IMR-90 (cell line): ENCODE results near the gene PLIN5. TPM values are rescaled to one million over a fixed set of nuclear protein-coding genes. Genes with fewer than 3 reads are reported as not detected.

Experiments used
- ATAC-seq: fragments of 200-7000 bp; cut with Tn5 transposase; 2 replicates; pipeline ENCODE4 v1.9.1; 2020; ENCODE audit warnings: low read depth, mild to moderate bottlenecking, moderate library complexity
- BruUV-seq: library from RNA; stranded (reverse); fragments of 400-500 nt; replicated peaks from 2 replicates; lab custom pipeline; 2021; lab: Mats Ljungman, UMichigan
- CTCF ChIA-PET: fragments of 300-600 bp; formaldehyde crosslinking; extraction: SDS; loops from one replicate; lab custom pipeline; 2021; ENCODE audit warnings: antibody characterized with exemption; lab: Yijun Ruan, JAX
- POLR2A ChIA-PET: fragments of 300-600 bp; sonication (Branson Sonifier 250); formaldehyde crosslinking; loops from one replicate; lab custom pipeline; 2022; ENCODE audit warnings: antibody characterized with exemption; ENCODE audit not compliant: unreplicated experiment; lab: Charles Lee
- DNase-seq: peaks from one replicate; pipeline ENCODE4 v3.0.0; 2013
- H2AFZ ChIP-seq: replicated peaks from 2 replicates; pipeline ENCODE3; 2013; ENCODE audit warnings: low read length, mild to moderate bottlenecking; ENCODE audit not compliant: poor library complexity
- H2AK5ac ChIP-seq: 2 replicates; pipeline ENCODE4 v1.6.1; 2013; ENCODE audit warnings: low read depth, low read length, inconsistent platforms
- H2AK9ac ChIP-seq: replicated peaks from 2 replicates; pipeline ENCODE3; 2013; ENCODE audit warnings: mild to moderate bottlenecking, low read depth, low read length, moderate library complexity; ENCODE audit not compliant: poor library complexity
- H2BK120ac ChIP-seq: 2 replicates; pipeline ENCODE4 v1.6.1; 2013; ENCODE audit warnings: low read depth, low read length, inconsistent platforms
- H2BK15ac ChIP-seq: 3 replicates; pipeline ENCODE4 v1.6.1; 2013; ENCODE audit warnings: low read depth, low read length, inconsistent platforms
- H2BK20ac ChIP-seq: 2 replicates; pipeline ENCODE4 v1.6.1; 2013; ENCODE audit warnings: low read depth, mild to moderate bottlenecking, inconsistent platforms, low read length, moderate library complexity
- H2BK5ac ChIP-seq: 2 replicates; pipeline ENCODE4 v1.6.1; 2013; ENCODE audit warnings: mild to moderate bottlenecking, low read depth, low read length, inconsistent platforms; ENCODE audit not compliant: poor library complexity, severe bottlenecking
- H3K14ac ChIP-seq: replicated peaks from 2 replicates; pipeline ENCODE4 v1.6.1; 2013; ENCODE audit warnings: low read depth, low read length, inconsistent platforms
- H3K18ac ChIP-seq: 2 replicates; pipeline ENCODE4 v1.6.1; 2013; ENCODE audit warnings: low read depth, low read length, control low read depth
- H3K23ac ChIP-seq: 2 replicates; pipeline ENCODE4 v1.6.1; 2013; ENCODE audit warnings: low read depth, low read length, inconsistent platforms
- H3K27ac ChIP-seq: 2 replicates; pipeline ENCODE4 v1.5.1; 2013; ENCODE audit warnings: mild to moderate bottlenecking, control low read depth, low read length; ENCODE audit not compliant: insufficient read depth
- H3K27me3 ChIP-seq: 2 replicates; pipeline ENCODE4 v1.6.1; 2013; ENCODE audit warnings: low read length; ENCODE audit not compliant: control insufficient read depth, insufficient read depth
- H3K36me3 ChIP-seq: 2 replicates; pipeline ENCODE4 v1.6.1; 2013; ENCODE audit warnings: low read length, mixed read lengths; ENCODE audit not compliant: control insufficient read depth, insufficient read depth
- H3K4ac ChIP-seq: 2 replicates; pipeline ENCODE4 v1.6.1; 2013; ENCODE audit warnings: low read depth, low read length, inconsistent platforms
- H3K4me1 ChIP-seq: 2 replicates; pipeline ENCODE4 v1.6.1; 2013; ENCODE audit warnings: low read length, mixed read lengths; ENCODE audit not compliant: control insufficient read depth, insufficient read depth
- H3K4me2 ChIP-seq: 2 replicates; pipeline ENCODE4 v1.6.1; 2013; ENCODE audit warnings: low read depth, mild to moderate bottlenecking, control low read depth, low read length, moderate library complexity
- H3K4me3 ChIP-seq: 2 replicates; pipeline ENCODE4 v1.5.1; 2013; ENCODE audit warnings: low read depth, mild to moderate bottlenecking, control low read depth, low read length, moderate library complexity; ENCODE audit not compliant: insufficient read depth
- H3K56ac ChIP-seq: 2 replicates; pipeline ENCODE4 v1.6.1; 2013; ENCODE audit warnings: low read length, inconsistent platforms; ENCODE audit not compliant: insufficient read depth; ENCODE audit errors: extremely low read depth
- H3K79me1 ChIP-seq, 2 experiments: 2 replicates each; pipeline ENCODE4 v1.6.1; 2013; ENCODE audit warnings: low read length in 2 of 2, inconsistent platforms in 1 of 2, low read depth in 1 of 2
- H3K9ac ChIP-seq: 2 replicates; pipeline ENCODE4 v1.6.1; 2013; ENCODE audit warnings: low read depth, low read length, control low read depth
- H3K9me1 ChIP-seq: 2 replicates; pipeline ENCODE4 v1.6.1; 2013; ENCODE audit warnings: low read length, inconsistent platforms; ENCODE audit not compliant: insufficient read depth
- H3K9me3 ChIP-seq: 2 replicates; pipeline ENCODE4 v1.6.1; 2013; ENCODE audit warnings: low read length; ENCODE audit not compliant: control insufficient read depth, insufficient read depth
- H4K20me1 ChIP-seq: 2 replicates; pipeline ENCODE4 v1.6.1; 2013; ENCODE audit warnings: low read length, inconsistent platforms; ENCODE audit not compliant: insufficient read depth
- H4K5ac ChIP-seq: 2 replicates; pipeline ENCODE4 v1.6.1; 2013; ENCODE audit warnings: mild to moderate bottlenecking, low read depth, low read length, control low read depth
- H4K8ac ChIP-seq, 2 experiments: 2 replicates each; pipeline ENCODE4 v1.6.1; 2013; ENCODE audit warnings: low read depth in 2 of 2, low read length in 2 of 2, control low read depth in 1 of 2, inconsistent platforms in 1 of 2
- H4K91ac ChIP-seq: 2 replicates; pipeline ENCODE4 v1.6.1; 2013; ENCODE audit warnings: low read depth, low read length, inconsistent platforms; ENCODE audit not compliant: insufficient read depth
- CEBPB ChIP-seq: IDR thresholded peaks from 2 replicates; pipeline ENCODE4 v1.6.1; 2012; ENCODE audit warnings: low read depth, low read length, improper control_type of control experiment
- MAFK ChIP-seq: IDR thresholded peaks from 2 replicates; pipeline ENCODE4 v1.6.1; 2012; ENCODE audit warnings: low read depth, low read length, improper control_type of control experiment
- POLR2A ChIP-seq: IDR thresholded peaks from 2 replicates; pipeline ENCODE4 v1.6.1; 2012; ENCODE audit warnings: mild to moderate bottlenecking, low read depth, low read length
- RAD21 ChIP-seq: IDR thresholded peaks from 2 replicates; pipeline ENCODE4 v1.6.1; 2012; ENCODE audit warnings: low read length, improper control_type of control experiment
- WGBS, 2 experiments: methylation state at CpG; one replicate each; pipeline versions ENCODE4 v1.1.5 to v1.1.7; 2013; ENCODE audit warnings: missing lambda C conversion rate in 2 of 2; ENCODE audit not compliant: insufficient read length in 1 of 2; ENCODE audit errors: extremely low coverage in 2 of 2; 5-methylcytosine and 5-hydroxymethylcytosine counted together
- dilution Hi-C: fragments of 300-500 bp; cut with HindIII; formaldehyde crosslinking; loops from one replicate; pipeline ENCODE4 v1.14.3; 2018; ENCODE audit warnings: low sequenced_read_pairs; ENCODE audit not compliant: unreplicated experiment
- in situ Hi-C: fragments of 300-500 bp; cut with MboI; formaldehyde crosslinking; loops from 3 replicates; pipeline ENCODE4 v1.14.3; 2019; ENCODE audit warnings: low sequenced_read_pairs, inconsistent platforms, mixed read lengths
- intact Hi-C: fragments of 100-400 bp; cut with micrococcal nuclease; formaldehyde crosslinking; loops from 2 replicates; pipeline ENCODE4 v1.10.0; 2022
- polyA plus RNA-seq, 3 experiments: library from polyadenylated mRNA; depleted of rRNA; stranded (reverse); fragments of >200 nt; gene quantifications; 2 replicates each; pipeline ENCODE4 v1.2.3, GENCODE V29; 2012; ENCODE audit warnings: low replicate concordance in 1 of 3
- total RNA-seq: library from RNA; depleted of rRNA; stranded (reverse); fragments of >200 nt; gene quantifications from 2 replicates; pipeline ENCODE4 v1.2.3, GENCODE V29; 2012

The PLIN5 gene
- total and polyA plus RNA-seq, 2 of the 4 experiments (the other 2 are of a cell fraction), result not detected

- ATAC-seq, result no peak
- Histone ChIP-seq H4K8ac (no peak within 1 kb of the TSS), H4K5ac (no peak within 1 kb of the TSS), H2BK20ac (no peak within 1 kb of the TSS), H3K9me1 (no peaks in the 10 kb centered on the region), H2BK120ac (no peak within 1 kb of the TSS), H3K14ac (no peak within 1 kb of the TSS), H3K4me1 (no peaks in the 10 kb centered on the region; the same call in 1 of the 2 replicates), H3K4me2 (no peak within 1 kb of the TSS), H4K91ac (no peak within 1 kb of the TSS), H3K27me3 (peaks cover 28% of the 10 kb centered on the region), H2AK9ac (no peak within 1 kb of the TSS), H3K79me1 (no peaks in the 10 kb centered on the region), H2BK15ac (no peak within 1 kb of the TSS), H3K9me3 (peaks cover 6% of the 10 kb centered on the region), H2BK5ac (no peak within 1 kb of the TSS), H3K4ac (no peak within 1 kb of the TSS), H3K9ac (no peak within 1 kb of the TSS), H3K36me3 (no peaks in the 10 kb centered on the region), H3K4me3 (no peak within 1 kb of the TSS), H3K23ac (no peak within 1 kb of the TSS), H3K18ac (no peak within 1 kb of the TSS), H3K56ac (no peak within 1 kb of the TSS), H2AK5ac (no peak within 1 kb of the TSS), H4K20me1 (no peaks in the 10 kb centered on the region), H3K27ac (no peak within 1 kb of the TSS), H2AFZ (no peak within 1 kb of the TSS)
- no peak for DNase-seq
- in situ Hi-C loops, result no loop called here
- dilution Hi-C loops, result no loop called here
- TF ChIP-seq MAFK (no peak), CEBPB (no peak), RAD21 (no peak), POLR2A (no peak)
- no TSS peak for BruUV-seq
- 79% methylated on average over 6 of the region's 14 CpGs; no CpG with 5 or more reads in 1 of the 2 experiments for WGBS, 2 experiments
- POLR2A ChIA-PET, result no interaction called here
- intact Hi-C loops, result no loop called here
- CTCF ChIA-PET, result interaction anchor here (0.8 kb wide), 1 partner anchor 94 kb away, joined by 3 read pairs; no protein-coding TSS in a partner anchor
These were observed 4.9 kb upstream of the PLIN5 start, which contains the start of gene LRG1 for GRCh38 chr19:4539693-4540581. LRG1 (minus strand) TSS chr19:4540036; CDS start chr19:4540013, 23 bp downstream.
